HG02973 (cell line): ENCODE measurements around the gene CDH2.

Experiments used
- ATAC-seq: cut with Tn5 transposase; IDR thresholded peaks from one replicate; pipeline ENCODE4 v1.9.1; 2021; ENCODE audit warnings: moderate library complexity; ENCODE audit not compliant: unreplicated experiment

Gene CDH2

DNA sequence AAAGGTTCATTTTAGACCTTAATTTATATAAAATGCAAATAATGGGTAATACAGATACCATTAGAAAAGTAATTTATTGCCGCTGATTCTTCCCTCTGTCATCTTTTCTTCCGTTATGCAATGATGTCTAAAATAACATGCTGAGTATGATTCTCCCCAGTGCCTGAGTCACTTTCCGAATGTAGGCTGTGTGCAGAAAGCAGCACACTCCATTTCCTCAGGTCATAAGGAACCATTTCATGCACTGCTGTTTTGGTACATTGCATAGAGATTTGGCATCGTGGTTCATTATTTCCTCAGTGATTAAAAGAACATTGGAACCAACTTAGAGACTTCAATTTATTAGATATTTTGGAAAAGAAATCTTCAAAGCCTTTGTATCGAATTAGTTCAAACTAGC is 173.5 kb downstream of the CDH2 start:
- no peak for ATAC-seq

DNA sequence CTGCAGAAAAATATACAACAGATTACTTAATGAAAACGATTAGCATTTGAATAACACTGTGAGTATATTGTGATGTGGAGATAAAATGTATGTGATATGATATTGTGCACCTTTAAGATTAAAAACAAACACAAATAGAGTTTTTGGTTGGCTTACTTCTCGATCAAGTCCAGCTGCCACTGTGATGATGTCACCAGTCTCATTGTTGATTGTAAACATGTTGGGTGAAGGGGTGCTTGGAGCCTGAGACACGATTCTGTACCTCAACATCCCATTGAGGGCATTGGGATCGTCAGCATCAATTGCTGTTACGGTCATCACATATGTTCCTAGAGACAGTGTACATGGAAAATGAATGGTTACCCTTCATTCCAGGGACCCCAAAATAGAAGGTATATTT is 174.1 kb downstream of the CDH2 start:
- ATAC-seq, result no peak

DNA sequence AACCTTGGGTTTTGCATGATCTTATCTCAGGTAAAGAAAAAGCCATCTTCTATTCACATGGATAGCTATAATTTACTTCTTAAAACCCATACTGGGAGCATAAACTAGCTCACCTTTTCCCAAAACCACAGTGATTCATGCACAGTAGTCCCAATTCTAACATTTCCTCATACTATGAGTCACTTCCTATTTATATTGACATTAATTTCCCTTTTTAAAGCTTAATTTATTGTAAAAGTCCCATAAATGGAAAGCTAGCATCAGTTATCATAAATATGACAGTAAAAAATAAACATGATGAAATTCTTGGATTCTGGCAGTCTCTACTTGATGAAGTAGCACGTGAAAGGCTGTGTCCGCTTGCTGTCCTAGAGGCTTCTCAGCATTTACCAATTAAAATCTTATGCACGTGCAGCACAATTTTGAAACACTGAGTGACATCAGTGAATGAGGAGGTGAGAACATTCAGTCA is 180.1 kb downstream of the CDH2 start:
- ATAC-seq, result no peak

DNA sequence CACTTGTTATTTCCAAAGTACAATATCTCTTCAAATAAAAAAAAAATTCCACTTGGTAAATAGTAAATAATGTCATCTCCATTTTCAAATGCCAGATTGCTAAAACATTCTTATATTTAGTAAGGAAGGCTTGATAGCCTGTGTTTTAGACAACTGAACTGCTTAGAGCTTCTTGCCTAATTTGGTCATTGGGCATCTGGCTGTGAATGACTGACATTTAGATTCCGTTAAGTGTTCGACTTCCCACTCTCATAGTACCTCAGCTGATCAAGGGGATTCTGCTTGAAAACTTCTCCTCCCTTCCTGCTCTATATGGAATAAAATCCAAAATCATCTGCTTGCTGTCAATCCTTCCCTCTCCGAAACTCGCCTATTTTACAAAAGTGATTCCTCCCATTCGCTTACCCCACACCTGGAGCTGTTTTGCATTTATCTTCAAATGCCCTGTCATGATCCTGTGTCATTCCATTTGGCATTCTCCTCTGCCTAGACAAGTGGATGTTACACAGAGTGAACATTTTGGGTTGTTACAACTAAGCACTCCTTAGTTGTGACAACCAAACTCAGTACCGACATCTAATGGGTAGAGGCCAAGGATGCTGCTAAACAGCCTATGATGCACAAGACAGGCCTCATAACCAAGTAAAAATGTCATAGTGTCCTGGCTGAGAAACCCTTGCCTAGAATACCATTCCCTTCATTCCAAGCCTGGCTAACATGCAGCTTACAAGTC is 181.0 kb downstream of the CDH2 start:
- ATAC-seq, result no peak

DNA sequence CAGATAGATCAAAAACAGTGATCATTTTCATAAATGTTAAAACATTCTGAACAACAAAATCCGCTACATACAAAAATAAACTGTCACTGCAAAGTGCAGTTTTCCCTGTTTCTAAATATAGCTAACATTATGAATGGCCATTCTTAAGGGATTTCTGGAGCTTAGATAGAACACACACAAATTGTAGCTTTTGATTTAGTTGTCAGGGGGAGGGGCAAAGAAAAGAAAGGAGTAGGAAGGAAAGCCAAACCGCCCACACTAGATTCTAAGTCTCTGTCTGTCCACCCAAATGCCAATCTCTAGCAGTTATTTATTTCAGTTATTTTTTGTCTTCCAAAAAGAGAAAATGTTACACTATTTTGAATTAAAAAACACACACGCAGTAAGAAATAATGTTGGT is 182.4 kb downstream of the CDH2 start:
- ATAC-seq, result no peak

DNA sequence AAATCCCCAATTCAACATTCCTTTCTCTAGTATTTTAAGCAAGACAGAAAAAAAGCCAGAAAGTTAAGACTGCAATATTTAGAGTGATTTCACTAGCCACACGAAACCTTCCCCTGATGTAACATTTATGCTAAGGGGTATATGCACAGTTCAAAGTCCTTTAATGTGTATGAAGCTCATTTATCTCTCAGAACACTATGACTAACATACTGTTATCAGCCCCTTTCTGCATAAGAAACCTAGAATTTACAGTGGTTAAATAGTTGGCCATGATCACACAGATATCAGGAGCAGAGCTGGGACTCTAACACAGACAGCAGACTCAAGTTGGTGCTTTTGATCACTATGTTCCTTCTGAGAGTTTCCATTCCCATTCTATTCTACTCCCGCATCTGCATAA is 185.5 kb downstream of the CDH2 start:
- no peak for ATAC-seq

DNA sequence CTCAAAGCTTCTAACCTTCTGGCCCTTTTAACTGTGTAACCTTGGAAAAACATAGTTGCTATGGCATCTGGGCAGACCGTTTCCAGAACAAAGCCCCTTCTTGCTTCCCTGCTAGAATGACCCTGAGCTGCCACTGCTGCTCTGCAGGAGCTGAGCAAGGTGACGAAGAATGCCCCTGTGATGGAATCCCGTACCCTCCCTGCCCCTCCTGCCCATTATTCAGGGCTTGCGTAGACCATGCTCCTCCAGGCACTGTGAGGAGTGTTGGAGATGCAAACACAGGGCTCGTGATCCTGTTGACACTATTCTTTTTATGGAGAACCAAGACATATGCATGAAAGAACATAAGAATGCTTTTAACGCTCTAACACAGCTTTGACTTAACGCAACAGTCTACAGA is 191.1 kb downstream of the CDH2 start:
- no peak for ATAC-seq

DNA sequence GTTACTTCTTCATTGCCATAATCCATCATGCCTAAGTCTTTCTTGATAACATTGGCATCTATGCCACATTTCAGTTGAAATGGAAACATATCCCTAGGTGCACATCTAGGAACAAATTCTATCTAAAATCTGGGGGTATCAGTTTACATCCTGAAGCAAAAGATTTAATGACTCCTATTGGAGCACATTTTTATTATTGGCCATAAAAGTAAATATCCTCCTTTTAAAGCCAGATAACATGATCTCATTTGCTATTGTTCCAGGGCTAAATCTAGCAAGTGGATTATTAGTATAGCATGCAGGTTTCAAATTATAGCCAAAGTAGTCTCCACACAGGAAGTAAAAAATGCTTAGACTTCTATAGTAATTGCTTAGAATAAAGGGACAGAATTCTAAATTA is 193.2 kb downstream of the CDH2 start:
- no peak for ATAC-seq

DNA sequence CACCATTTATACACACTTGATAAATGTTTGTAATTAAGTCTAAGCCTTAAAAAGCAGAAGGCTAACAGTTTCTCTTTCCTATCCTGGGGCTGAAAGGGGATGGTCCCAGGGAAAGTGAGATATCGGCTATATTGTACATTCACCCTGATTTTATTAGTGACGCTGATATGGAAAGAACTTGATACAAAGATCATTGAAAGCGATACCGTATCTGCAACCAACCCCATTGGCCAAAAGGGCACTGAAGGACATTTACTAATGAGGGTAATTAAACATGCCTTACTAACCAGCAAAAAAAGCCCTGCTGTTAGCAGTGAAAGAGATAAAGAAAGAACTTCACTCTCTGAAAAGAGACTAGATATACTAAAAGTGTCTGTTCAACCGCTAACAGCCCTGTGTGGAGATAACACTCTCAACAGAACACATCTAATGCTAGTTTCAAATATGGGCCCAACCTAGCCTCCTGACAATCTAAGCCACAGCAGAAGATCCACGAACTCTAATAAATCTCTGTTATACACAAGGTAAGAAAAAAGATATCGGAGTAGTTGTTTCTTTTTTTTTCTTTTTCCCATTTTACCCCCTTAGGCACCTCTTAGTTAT is 200.0 kb downstream of the CDH2 start:
- ATAC-seq, result no peak

DNA sequence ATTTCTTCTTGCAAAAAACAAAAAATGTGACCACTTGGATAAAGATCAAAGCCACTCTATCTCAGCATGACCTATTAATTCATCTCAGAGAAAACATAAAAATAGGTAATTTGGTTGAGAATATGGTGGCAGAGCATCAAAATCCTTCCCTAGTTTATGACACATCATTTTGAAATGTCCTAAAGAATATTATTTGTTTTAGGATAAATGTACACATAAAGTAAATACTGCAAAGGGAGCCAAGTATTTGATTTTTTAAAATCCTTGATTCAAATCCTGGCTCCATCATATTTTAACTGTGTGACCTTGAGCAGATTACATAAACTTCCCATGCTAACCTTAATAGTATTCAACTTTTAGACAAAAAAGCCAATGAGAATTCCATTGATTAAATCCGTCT is 206.6 kb downstream of the CDH2 start:
- ATAC-seq, result no peak

DNA sequence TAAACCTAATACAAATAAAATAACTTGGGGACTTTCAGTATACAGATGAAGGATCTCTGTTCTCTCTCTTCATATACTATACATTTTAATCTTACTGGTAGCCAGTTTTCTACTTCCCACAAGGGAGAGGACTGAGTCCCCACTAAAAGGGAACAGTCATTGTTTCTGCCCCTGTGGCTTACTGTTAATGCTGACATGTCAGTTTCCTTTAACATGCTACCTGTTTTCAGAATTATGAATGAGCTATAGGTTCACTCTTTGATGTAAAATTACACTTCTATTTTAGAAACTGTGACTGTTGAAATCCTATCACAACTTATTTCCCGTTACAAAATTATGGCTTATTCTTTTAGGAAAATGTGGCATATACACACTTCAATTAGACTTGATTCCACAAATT is 207.7 kb downstream of the CDH2 start:
- ATAC-seq, result no peak

DNA sequence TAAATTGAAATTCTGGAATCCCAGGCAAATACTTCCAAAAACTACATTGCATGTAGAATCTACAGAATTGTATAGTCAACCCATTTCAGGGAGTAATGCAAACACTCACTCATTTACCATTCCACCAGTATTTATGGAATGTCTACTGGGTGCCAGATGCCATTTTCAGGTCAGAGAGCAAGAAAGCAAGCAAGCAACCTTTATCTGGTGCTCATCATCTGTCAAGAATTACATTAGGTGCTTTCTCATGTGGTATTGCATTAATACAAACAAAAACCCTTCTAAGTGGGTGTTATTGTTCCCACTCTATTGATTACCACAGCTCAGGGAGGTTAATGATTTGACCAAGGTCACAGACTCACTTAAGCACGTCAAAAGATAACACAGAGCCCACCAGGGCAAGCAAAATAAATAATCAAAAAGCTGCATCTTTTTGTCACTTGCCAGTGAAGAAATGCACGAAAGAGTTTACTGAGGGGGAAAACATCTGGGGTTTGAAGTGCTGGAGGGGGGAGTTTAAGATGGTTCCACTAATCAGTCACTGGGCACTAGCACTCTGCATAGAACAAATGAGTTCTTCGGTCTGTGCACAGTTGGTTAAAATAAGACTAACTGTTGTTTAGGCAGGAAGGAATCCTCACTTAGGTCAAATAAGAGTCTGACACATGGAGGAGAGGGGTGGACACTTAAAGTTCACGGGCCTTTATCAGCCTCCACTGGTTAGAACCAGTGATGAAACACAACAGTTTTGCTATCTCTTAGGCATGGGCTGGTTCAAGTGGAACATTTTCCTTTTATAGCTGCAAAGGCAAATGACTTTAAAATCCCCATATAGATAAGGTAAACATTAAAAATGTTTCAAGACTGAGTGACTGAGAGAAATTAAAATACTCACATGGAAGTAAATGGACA is 208.8 kb downstream of the CDH2 start:
- no peak for ATAC-seq

DNA sequence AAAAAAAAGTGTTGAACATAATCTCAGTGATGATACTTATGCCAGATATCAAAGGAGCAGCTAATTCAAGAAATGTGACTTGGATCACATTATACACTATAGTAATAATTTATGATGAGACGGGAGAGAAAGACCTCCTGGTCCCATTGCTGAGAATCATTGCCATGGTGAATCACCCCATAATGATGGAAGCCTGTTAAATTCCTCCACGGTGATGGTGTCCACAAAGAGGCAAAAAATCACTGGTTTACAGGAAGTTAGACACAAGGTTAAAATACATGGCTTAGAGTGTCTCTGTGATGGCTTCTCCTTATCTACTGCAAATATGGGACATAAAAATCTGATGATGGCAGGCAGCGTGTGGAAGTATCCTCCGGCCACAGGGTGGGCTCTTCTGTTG is 210.0 kb downstream of the CDH2 start:
- no peak for ATAC-seq

DNA sequence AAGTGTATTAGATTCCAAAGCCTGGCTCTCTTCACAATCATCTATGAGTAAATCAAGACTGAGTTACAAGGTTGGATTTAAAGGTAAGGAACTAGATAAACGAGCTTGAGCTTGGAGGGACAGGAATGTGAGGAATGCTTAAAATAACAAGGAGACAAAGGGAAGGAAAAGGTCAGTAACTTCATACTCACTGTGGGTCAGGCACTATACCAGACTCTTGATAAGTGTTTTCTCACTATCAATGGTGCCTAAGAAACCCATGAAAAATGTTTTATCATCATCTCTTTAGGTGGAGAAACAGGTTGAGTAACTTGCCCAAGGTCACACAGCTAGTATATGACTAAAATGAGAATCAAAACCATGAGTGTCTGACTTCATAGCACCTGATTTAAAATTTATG is 212.1 kb downstream of the CDH2 start:
- no peak for ATAC-seq

DNA sequence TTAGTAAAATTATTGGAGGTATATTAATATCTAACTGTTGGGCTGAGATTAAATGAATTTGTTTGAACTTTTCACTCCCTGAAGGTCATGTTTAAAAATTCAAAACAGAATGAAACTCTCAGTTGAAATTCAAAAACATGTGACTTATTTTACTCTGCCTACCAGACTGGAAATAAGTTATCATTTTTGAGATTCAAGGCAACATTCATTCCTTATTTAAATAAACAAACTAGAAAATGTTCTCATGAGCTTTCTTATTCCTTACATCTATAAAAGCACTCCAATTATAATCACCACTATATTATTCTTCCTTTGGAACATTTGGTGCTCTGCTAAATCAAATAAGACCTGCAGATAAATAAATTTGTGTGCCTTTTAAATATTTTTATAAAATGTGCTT is 217.8 kb downstream of the CDH2 start:
- ATAC-seq, result no peak

DNA sequence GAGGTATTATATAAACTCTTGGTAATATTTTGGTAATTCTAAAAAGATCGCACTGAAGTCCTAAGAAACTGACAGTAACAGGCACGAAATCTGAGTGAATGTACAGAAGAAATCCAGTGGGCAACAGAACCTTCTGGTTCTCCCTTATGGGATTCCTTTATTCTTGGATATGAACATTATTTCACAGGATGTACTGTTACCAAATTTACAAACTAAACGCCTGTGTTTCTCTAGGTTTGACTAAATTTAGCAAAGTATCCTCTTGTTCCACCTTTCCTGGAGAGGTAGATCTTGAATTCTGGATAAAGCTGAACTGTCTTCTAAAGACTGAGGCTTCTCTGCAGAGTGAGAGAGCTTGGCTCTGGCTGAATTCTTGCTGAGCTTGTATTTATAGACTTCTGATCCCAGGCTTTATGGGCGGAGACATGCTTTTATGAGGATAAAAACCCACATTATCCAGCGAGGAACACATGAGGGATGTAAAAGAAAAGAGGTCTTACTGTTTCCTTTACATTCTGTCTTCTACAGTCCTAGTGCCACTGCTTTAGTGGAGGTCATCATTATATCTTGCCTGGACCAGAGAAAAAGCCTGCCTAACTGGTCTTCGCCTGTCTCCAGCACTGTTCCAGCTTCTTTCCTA is 220.8 kb downstream of the CDH2 start:
- no peak for ATAC-seq

DNA sequence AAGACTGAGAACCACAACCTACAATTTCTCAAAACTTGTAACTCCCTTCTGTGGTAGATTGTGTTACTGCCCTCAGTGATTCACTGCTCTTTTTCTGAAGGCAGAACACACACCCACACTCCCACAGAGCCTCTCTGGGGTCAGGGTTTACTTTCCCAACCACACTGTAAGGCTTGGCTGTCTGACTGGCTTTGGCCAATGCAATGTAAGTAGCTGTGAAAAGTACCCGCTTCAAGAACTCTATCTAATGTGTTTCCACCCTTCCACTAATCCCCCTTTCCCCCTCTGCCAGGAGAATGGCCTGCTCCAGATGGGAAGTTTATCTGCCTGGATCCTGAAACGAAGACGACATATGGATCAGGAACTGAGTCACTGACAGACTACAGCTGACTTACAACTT is 222.7 kb downstream of the CDH2 start:
- no peak for ATAC-seq

DNA sequence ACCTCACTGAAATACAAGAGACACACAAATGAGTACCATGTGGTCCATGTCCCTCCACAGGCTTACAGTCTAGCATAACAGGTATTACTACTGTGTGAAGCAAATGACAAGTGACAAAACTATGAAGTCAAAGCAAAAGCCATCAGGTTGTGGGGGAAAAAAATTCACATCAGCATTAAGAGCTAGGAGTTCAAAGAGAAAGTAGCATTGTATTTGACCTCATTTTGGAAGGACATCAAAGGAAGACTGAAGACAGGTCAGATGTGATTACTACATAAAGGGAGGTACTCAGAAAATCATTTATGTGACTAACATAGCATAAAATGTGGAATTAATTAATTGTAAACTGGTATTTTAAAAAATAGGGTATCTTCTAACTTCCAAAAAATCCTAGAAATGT is 224.2 kb downstream of the CDH2 start:
- ATAC-seq, result no peak

DNA sequence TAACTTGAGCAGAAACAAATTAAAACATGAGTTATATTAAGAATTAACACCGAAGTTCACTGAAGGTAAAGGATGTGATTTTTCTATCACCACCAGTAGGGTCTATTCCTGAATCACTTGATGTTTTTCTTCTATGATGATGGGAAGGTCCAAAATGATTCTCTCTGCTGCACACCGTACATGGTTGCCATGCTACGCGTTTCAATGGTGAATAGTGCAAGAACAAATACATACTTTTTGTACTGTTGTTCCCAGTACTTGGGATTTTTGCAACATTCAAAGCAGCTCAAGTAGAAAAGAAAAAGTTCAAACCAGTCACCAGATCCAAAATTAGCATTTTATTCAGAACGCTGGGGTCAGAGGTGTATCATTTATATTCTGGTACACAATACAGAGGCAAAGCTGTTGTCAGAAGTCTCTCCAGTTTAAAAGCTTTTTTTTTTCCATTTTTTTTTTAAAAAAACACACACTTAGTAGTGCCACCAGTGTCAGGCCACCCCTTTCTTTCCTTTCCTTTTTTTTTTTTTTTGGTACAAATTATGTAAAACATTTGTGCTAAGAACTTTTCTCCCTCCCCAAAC is 226.2 kb downstream of the CDH2 start:
- no peak for ATAC-seq

DNA sequence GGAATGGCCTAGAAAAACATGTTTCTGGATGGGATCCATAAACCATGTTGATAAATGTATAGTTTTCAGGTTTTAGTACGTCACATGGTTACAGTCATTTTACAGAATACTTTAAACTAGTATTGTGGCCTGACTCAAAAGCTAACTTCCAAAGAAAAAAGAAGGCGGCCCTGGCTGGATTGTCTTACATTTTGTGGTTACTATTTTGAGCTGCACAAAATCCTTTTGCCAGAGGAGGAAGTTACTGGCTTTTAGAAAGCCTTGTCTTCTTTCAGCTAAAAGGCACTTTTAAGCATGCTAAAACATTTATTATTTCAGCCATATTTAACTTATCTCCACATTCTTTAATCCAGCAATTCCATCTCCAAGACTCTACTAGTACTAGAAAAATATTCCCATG is 227.9 kb downstream of the CDH2 start:
- ATAC-seq, result no peak

DNA sequence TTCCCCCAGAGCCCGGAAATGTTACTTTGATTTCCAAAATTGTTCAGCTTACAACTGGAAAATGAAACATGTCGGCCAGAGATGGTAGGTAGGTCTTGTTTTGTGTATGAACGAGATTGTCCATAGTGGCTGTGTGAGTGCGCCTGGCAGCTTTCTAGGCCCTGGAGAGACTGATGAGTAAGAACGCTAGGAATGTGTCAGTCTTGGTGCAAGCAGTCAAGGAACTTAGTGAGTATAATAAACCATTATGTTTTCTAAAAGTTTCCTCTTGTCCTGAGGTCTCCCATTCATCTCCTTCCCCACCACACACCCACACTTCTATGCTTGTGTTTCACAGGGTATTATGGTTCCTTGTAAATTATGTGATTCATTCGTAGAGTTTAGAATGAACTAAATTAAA is 234.2 kb downstream of the CDH2 start:
- no peak for ATAC-seq
